Neural cell (in vitro differentiated cells): ENCODE data around the gene BCL3. TPM values are rescaled to one million over a fixed set of nuclear protein-coding genes. Genes with fewer than 3 reads are reported as not detected.

Experiments used
- H2AFZ ChIP-seq: fragments of 200-600, 300-800 bp; sonication (generic), shearing (Covaris generic); 2 replicates; pipeline ENCODE4 v1.6.0; 2014; ENCODE audit warnings: low read depth, mild to moderate bottlenecking, antibody characterized with exemption, low read length, moderate library complexity
- H3F3A ChIP-seq: fragments of 200-600 bp; shearing (Covaris generic); 2 replicates; pipeline ENCODE4 v1.6.1; 2016; ENCODE audit warnings: mild to moderate bottlenecking, moderate library complexity, mixed read lengths, antibody characterized with exemption, low read length; ENCODE audit not compliant: insufficient read depth, poor library complexity, severe bottlenecking
- H3K27ac ChIP-seq: fragments of 200-600, 300-800 bp; sonication (generic), shearing (Covaris generic); 2 replicates; pipeline ENCODE4 v1.5.1; 2014; ENCODE audit warnings: mild to moderate bottlenecking, low read length, moderate library complexity
- H3K27me3 ChIP-seq: fragments of 300-800, 200-600 bp; sonication (generic), shearing (Covaris generic); 2 replicates; pipeline ENCODE4 v1.6.0; 2014; ENCODE audit warnings: mild to moderate bottlenecking, low read depth, low read length, moderate library complexity; ENCODE audit not compliant: insufficient read depth
- H3K36me3 ChIP-seq: fragments of 300-800, 200-600 bp; sonication (generic), shearing (Covaris generic); 2 replicates; pipeline ENCODE4 v1.5.1; 2014; ENCODE audit warnings: mild to moderate bottlenecking, antibody characterized with exemption, low read length, moderate library complexity; ENCODE audit not compliant: insufficient read depth
- H3K4me2 ChIP-seq: fragments of 300-800, 200-600 bp; sonication (generic), shearing (Covaris generic); 2 replicates; pipeline ENCODE4 v1.6.0; 2014; ENCODE audit warnings: mild to moderate bottlenecking, low read length
- H3K4me3 ChIP-seq: fragments of 300-800, 200-600 bp; sonication (generic), shearing (Covaris generic); 2 replicates; pipeline ENCODE4 v1.5.1; 2014; ENCODE audit warnings: mild to moderate bottlenecking, low read length, moderate library complexity
- H3K79me2 ChIP-seq: fragments of 200-600 bp; shearing (Covaris generic); replicated peaks from 2 replicates; pipeline ENCODE4 v1.6.0; 2014; ENCODE audit warnings: mild to moderate bottlenecking, low read length, moderate library complexity; ENCODE audit not compliant: insufficient read depth
- H3K9ac ChIP-seq: fragments of 300-800, 200-600 bp; sonication (generic), shearing (Covaris generic); 2 replicates; pipeline ENCODE4 v1.6.1; 2016; ENCODE audit warnings: mild to moderate bottlenecking, low read length, mixed read lengths
- H3K9me2 ChIP-seq: fragments of 200-600 bp; shearing (Covaris generic); 2 replicates; pipeline ENCODE4 v1.6.1; 2016; ENCODE audit warnings: mild to moderate bottlenecking, low read length, mixed read lengths; ENCODE audit not compliant: insufficient read depth
- H3K9me3 ChIP-seq: fragments of 200-600, 300-800 bp; sonication (generic), shearing (Covaris generic); 2 replicates; pipeline ENCODE4 v1.6.1; 2016; ENCODE audit warnings: mild to moderate bottlenecking, mixed run types, low read length, moderate library complexity, mixed read lengths
- H4K20me1 ChIP-seq: fragments of 200-600 bp; shearing (Covaris generic); 2 replicates; pipeline ENCODE4 v1.6.1; 2016; ENCODE audit warnings: mild to moderate bottlenecking, mixed run types; ENCODE audit not compliant: insufficient read depth
- EP300 ChIP-seq: fragments of 450-650 bp; conservative IDR thresholded peaks from 2 replicates; pipeline ENCODE4 v1.6.1; 2014; ENCODE audit warnings: antibody characterized with exemption, mild to moderate bottlenecking, moderate library complexity; ENCODE audit not compliant: poor library complexity, severe bottlenecking
- MXI1 ChIP-seq: fragments of 450-650 bp; conservative IDR thresholded peaks from 2 replicates; pipeline ENCODE4 v1.6.1; 2014; ENCODE audit warnings: antibody characterized with exemption, mild to moderate bottlenecking; ENCODE audit not compliant: poor library complexity, severe bottlenecking
- POLR2AphosphoS5 ChIP-seq: IDR thresholded peaks from 2 replicates; pipeline ENCODE4 v1.6.1; 2012
- RAD21 ChIP-seq: fragments of 450-650 bp; conservative IDR thresholded peaks from 2 replicates; pipeline ENCODE4 v1.6.1; 2014; ENCODE audit warnings: antibody characterized with exemption, mild to moderate bottlenecking, moderate library complexity
- SMC3 ChIP-seq: fragments of 450-650 bp; conservative IDR thresholded peaks from 2 replicates; pipeline ENCODE4 v1.6.1; 2014; ENCODE audit warnings: antibody characterized with exemption, mild to moderate bottlenecking, moderate library complexity; ENCODE audit not compliant: poor library complexity
- polyA plus RNA-seq: library from polyadenylated mRNA; depleted of rRNA; stranded (reverse); fragments of >200 nt; gene quantifications from 2 replicates; pipeline ENCODE4 v1.2.3, GENCODE V29; 2014
- TF ChIP-seq, protein P1 (sequence below): fragments of 450-650 bp; IDR thresholded peaks from 2 replicates; pipeline ENCODE4 v1.5.1; 2014; ENCODE audit warnings: antibody characterized with exemption, mild to moderate bottlenecking, moderate library complexity; ENCODE audit not compliant: poor library complexity, severe bottlenecking
- TF ChIP-seq, protein P2 (sequence below): IDR thresholded peaks from 2 replicates; pipeline ENCODE4 v1.6.1; 2012; ENCODE audit warnings: borderline replicate concordance

BCL3 gene
- polyA plus RNA-seq, 1 donor from 2014 or later: 0.48 TPM

DNA sequence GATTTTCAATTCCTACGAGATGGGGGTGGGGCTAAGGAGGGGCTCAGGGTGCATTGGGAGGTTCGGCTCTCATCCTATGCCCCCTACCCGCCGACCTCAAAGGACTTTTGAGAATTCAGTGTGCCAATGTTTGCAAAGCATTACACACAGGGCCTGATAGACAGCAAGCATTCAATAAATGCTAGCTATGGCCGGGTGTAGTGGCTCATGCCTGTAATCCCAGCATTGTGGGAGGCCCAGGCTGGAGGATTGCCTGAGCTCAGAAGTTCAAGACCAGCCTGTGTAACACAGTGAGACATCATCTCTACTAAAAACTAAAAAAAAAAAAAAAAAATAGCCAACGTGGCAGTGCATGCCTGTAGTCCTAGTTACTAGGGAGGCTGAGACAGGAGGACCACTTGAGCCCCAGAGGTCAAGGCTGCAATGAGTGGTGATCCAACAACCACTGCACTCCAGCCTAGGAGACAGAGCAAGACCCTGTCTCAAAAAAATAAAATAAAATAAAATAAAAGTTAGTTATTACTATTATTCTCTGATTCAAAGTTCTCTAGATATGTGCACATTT lies 27.2 kb downstream of the BCL3 start:
- Histone ChIP-seq H3K9ac (no peak overlapping the region), H3F3A (no peaks in the 10 kb centered on the region), H3K27ac (no peak overlapping the region), H2AFZ (no peak overlapping the region), H3K9me2 (no peaks in the 10 kb centered on the region), H3K27me3 (peaks cover 5% of the 10 kb centered on the region), H3K4me3 (no peak overlapping the region), H3K36me3 (no peaks in the 10 kb centered on the region), H3K4me2 (no peak overlapping the region), H3K79me2 (no peaks in the 10 kb centered on the region), H3K9me3 (no peaks in the 10 kb centered on the region), H4K20me1 (no peaks in the 10 kb centered on the region)
- TF ChIP-seq EP300: no peak
- TF ChIP-seq POLR2AphosphoS5: no peak

DNA sequence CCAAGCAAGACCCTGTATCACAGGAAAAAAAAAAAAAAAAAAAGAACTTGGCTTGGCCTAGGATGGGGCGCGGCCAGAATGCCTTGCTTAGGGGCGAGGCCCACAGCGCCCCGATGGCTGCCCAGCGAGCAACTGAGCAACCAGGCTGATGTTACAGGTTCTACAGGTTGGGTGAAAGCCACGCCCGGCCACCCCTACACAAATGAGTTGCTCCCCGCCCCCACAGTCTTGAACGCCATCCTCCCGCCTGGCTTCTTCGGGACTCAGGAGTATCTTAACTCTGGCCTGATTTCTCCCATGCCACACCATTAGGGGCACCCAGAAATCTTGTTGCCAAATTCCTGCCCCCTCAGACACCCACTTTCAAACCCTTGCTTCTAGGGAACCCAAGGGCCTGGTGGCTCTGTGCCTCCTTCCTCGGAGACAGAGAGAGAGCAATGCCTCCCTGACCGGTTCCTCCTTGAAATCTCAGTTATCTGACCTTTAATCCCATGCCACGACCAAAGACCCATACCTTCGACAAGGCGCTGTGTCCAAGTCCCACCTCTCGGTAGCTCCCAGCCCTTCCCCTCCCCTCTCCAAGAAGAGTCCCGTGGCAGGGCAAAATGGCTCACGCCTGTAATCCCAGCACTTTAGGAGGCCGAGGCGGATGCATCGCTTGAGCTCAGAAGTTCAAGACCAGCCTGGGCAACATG lies 28.0 kb downstream of the BCL3 start:
- Histone ChIP-seq H3K9me2 (no peaks in the 10 kb centered on the region), H2AFZ (no peak overlapping the region), H3F3A (no peaks in the 10 kb centered on the region), H4K20me1 (no peaks in the 10 kb centered on the region), H3K9ac (no peak overlapping the region), H3K9me3 (no peaks in the 10 kb centered on the region), H3K36me3 (no peaks in the 10 kb centered on the region), H3K27ac (no peak overlapping the region), H3K79me2 (no peaks in the 10 kb centered on the region), H3K4me3 (no peak overlapping the region), H3K27me3 (peaks cover 5% of the 10 kb centered on the region), H3K4me2 (no peak overlapping the region)
- TF ChIP-seq, protein P1, sequence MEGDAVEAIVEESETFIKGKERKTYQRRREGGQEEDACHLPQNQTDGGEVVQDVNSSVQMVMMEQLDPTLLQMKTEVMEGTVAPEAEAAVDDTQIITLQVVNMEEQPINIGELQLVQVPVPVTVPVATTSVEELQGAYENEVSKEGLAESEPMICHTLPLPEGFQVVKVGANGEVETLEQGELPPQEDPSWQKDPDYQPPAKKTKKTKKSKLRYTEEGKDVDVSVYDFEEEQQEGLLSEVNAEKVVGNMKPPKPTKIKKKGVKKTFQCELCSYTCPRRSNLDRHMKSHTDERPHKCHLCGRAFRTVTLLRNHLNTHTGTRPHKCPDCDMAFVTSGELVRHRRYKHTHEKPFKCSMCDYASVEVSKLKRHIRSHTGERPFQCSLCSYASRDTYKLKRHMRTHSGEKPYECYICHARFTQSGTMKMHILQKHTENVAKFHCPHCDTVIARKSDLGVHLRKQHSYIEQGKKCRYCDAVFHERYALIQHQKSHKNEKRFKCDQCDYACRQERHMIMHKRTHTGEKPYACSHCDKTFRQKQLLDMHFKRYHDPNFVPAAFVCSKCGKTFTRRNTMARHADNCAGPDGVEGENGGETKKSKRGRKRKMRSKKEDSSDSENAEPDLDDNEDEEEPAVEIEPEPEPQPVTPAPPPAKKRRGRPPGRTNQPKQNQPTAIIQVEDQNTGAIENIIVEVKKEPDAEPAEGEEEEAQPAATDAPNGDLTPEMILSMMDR: no peak
- TF ChIP-seq SMC3 (no peak), RAD21 (no peak), MXI1 (no peak), POLR2AphosphoS5 (no peak)
- TF ChIP-seq, protein P2, sequence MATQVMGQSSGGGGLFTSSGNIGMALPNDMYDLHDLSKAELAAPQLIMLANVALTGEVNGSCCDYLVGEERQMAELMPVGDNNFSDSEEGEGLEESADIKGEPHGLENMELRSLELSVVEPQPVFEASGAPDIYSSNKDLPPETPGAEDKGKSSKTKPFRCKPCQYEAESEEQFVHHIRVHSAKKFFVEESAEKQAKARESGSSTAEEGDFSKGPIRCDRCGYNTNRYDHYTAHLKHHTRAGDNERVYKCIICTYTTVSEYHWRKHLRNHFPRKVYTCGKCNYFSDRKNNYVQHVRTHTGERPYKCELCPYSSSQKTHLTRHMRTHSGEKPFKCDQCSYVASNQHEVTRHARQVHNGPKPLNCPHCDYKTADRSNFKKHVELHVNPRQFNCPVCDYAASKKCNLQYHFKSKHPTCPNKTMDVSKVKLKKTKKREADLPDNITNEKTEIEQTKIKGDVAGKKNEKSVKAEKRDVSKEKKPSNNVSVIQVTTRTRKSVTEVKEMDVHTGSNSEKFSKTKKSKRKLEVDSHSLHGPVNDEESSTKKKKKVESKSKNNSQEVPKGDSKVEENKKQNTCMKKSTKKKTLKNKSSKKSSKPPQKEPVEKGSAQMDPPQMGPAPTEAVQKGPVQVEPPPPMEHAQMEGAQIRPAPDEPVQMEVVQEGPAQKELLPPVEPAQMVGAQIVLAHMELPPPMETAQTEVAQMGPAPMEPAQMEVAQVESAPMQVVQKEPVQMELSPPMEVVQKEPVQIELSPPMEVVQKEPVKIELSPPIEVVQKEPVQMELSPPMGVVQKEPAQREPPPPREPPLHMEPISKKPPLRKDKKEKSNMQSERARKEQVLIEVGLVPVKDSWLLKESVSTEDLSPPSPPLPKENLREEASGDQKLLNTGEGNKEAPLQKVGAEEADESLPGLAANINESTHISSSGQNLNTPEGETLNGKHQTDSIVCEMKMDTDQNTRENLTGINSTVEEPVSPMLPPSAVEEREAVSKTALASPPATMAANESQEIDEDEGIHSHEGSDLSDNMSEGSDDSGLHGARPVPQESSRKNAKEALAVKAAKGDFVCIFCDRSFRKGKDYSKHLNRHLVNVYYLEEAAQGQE: no peak
